ENCODE measurements around the gene KCNK2. TPM values are rescaled to one million over a fixed set of nuclear protein-coding genes. Genes with fewer than 3 reads are reported as not detected.

KCNK2 gene
- total RNA-seq, 1 experiment from 2014 or later: not detected

GRCh38 chr1:215285013-215285800, 202.7 kb downstream of the KCNK2 start:
- DNase-seq (ENCODE audit: low spot score): no peak
- in situ Hi-C loops (cut with HindIII; ENCODE audit: low sequenced_read_pairs): no loop called here
